NCI-H510A (cell line): ENCODE measurements around the gene ADARB2.

Experiments used
- DNase-seq: peaks from one replicate; lab custom pipeline; 2025; lab: John Stamatoyannopoulos, UW

ADARB2 gene

DNA sequence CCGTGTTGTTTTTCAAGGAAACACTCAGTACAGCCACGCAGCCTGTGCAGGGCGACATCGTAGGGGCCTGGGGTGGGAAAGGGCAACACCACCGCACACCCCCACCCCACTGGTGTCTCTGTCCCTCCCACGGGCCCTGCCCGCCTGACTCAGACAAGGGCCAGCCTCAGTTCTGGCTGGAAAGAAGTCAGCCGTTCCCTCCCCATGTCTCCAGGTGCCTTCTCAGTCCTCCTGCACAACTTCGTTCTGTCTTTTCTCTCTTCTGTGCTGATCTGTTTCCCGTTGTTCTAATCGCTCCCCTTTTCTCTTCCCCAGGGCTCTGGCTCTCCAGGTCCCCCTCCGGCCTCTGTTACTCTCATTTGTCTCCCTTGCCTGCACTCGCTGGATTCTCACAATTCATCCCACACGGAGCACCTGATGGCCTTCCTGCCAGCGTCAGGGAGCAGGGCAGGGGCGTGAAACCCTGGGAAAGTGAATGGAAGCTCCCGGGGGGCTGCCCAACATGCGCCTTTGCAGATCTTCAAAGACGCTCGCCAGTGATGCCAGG lies 583.4 kb downstream of the ADARB2 start:
- DNase-seq, result no peak

DNA sequence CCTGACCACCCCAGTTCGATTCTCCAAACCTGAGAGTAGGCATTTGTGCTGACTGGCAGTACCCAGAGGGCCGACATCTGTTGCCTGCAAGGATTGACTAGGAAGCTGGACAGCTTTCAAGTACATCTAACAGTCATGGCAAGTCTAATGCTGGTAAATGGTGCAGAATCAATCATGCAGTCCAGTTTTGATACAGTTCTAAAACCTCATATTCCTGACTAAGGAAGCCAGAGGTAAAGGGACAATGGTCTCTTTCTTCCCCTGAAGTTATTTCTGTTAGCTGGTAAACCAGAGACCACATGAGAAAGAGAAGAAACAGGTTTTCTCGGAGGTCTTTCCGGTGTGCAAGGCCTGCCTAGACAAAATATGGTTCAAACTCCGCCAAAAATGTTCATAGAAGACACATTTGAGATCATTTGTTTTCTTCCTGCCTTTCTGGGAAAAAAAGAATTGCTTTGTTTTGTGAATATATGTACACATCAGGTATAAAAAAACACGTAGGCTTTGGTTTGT lies 584.0 kb downstream of the ADARB2 start:
- DNase-seq, result no peak

DNA sequence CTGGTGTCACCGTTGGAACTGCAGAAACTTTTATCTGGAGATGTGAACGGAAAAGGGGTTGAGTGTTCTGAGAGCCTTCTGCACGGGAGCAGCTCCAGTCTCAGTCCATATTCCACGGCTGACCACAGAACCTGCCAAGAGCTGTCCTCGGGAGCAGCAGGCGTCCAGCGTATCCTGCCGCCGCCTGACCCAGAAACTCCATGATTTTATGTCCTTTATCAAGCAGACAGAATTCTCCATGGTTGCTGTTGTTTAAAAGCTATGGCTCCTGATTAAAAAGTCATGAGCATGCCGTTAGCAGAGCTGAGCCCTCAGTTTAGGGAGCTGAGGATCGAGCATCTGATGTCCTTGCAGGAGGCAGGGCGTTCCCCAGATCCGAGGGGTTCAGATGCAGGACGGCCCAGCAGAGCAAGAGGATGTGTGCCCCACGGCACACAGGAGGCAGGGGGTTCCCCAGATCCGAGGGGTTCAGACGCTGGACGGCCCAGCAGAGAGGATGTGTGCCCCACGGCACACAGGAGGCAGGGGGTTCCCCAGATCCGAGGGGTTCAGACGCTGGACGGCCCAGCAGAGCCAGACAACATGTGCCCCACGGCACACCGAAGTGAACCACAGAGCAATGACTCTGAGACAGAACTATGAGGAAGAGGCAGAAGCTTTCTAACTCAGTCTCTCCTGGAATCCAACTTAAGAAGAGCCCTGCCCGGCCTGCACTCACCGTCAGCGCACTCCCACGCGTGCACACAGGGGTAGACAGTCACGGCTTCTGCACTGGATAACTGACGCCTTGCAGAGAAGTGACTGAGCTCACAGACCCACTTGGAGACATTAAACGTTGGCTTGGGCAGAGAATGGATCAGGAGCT lies 584.7 kb downstream of the ADARB2 start:
- DNase-seq, result no peak

DNA sequence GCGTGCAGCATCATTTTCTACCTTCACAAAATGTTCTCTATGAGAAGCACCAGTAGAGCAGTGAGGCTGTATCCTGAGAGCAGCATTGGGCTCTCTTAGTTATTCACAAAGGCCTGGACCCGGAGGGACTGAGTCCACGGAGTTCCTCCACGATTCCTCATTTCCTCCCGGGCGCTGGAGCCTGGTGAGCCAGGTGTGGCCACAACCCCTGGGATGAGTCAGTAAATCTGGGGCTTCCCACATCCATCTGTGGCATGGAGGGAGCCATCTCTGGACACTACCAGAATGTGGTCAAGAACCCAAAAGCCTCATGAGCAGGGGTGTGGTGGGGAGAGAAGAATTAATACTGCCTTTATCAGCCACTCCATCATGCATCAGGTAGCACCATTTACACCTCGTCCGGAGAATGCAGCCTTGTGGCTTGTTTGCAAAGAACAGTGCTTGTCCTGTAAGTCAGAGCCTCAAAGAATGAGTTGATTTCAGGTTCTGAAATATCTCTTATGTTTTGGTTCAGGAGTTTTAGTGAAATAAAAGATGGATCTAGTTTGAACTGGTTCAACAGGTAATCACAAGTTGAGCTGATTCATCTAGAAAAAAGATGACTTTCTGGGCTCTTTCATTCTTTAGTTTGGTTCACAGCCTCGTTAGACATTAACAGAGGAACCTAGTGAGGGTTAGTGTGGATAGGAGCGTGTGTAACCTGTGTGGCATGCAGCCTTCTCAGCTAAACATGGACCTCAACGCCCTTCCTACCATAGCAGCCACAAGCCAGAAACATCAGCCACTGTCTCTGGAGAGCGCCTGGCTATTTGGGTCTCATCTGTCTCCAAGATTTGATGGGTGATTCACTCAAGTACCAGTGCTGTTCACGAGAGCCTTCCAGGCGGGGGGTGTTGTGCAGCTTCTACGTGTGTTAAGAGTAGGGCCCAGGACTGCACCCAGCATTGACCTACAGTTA lies 586.0 kb downstream of the ADARB2 start:
- no peak for DNase-seq

DNA sequence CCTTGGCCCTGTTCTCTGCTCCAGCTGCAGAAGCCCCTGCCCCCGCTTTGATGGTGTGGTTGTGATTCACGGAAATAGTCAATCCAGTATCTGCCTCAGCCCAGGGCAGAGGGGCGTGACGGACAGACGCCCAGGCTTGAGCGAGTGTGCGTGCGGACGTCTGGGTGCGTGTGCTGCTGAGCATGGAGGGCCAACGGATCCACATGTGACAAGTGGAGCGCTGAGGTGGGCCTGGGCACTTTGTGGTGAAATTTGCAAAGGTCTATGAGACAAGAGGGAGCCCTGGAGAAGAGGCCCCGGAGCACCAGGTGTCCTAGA lies 586.7 kb downstream of the ADARB2 start:
- no peak for DNase-seq

DNA sequence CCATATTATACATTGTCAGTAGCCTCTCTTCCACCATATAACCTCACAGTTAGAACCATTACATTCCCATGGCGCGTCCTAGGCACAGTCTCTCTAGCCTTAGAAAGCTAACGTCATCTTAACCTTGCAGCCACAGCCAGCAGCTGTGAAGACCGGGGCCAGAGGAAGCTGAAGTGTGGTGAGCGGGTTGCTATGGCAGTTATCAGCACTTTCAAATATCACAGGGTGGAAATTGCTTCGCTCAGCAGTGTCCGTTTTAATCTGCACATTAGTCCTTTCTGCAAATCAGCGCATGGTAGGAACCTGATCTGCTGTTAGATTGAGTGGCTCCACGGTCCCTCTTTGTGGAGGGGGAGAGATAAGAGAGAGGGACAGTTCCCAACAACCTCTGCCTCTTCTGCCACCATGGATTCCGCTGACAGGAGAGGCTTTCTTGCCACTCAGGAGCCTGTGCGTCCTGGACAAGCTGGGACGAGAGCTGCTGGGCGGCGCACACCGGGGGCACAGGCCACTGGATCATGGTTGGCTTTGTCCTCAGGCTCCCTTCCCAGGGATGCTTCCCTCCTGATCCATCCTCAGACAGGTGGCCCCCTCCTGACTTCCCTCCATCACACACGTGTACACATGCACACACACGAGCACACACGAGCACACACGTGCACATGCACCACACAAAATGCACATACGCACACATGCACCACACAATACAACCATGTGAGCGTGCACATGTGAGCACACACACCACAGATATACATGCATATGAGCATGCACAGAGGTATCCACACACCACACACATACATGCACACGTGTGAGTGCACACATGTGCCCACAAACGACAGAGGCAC lies 587.3 kb downstream of the ADARB2 start:
- DNase-seq, result no peak

DNA sequence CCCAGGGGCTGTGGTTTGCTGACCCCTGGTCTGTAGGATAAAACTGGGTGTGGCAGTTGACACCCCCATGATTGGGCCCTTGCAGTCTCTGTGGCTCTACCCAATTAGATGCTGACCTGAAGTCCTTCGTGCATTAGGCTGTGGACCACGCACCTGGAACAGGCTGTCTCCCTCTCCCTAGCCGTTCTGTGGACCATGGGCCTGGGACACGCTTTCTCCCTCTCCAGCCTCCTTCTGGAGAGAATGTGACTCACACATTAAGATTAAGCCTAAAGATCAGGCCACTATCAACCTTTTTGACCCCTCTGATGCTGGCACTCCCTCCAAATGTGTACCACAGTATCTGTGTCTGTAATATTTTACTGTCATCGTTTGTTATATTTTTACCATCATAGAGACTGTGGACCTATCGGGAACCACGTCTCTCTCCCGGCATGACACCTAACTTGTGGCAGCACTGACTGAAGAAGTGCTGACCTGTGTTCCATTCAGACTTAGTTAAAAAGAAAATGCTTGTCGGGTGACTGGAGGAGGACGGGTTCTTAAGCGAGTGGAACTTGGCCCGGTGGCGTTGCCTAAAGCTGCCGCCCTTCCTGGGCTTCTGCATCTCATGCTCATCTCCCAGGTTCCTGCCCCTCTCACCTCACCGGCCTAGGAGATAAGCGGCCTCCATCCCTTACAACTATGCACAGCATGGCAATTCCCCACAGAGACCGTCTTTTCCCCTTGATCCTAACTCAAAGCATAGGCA lies 588.3 kb downstream of the ADARB2 start:
- DNase-seq, result no peak

DNA sequence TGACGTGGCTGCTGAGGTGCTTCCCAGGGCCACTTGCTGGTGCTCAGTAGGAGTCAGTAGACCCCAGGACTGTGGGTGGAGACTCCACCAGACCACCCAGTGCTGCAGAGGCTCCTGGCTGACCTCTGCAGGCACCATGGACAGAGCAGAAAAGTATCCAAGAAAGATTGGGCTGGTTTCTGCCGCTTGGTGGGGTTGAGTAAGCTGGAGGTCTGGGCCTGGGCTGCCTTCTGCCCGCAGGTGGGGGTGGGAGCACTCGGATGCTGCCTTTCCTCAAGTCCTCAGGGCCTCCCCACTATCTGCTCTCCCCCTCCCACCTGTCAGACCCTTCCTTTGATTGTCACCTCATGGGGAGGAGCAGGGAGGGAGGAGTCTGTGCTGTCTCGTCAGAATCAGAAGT lies 589.5 kb downstream of the ADARB2 start:
- no peak for DNase-seq

DNA sequence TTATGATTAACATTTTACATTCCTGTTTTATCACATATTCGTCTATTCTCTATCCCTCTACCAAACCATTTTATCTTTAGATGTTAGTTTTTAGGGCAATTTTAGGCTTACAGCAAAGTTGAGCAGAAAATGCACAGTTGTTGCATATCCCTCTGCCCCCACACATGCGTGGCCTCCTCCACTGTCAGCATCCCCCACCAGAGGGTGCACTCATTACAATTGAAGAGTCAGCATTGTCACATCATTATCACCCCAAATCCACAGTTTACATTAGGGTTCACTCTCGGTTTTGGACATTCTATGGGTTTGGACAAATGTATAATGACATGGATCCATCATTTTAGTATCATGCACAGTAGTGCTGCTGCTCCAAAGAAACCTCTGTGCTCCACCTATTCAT lies 594.7 kb downstream of the ADARB2 start:
- DNase-seq, result no peak

DNA sequence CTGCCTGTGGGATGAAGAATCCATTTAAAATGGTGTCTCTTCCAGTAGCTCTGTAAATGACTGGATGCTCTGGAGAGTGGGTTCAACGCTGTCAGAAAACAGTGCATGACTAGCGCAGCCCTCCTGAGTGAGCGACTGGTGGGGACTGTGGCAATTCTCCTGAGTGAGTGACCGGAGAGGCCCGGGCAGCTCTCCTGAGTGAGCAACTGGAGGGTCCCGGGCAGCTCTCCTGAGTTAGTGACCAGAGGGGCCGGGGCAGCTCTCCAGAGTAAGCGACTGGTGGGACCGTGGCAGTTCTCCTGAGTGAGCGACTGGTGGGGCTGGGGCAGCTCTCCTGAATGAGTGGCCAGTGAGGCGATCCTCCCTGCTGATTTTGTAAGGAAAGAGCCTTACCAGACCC lies 595.6 kb downstream of the ADARB2 start:
- DNase-seq, result no peak

DNA sequence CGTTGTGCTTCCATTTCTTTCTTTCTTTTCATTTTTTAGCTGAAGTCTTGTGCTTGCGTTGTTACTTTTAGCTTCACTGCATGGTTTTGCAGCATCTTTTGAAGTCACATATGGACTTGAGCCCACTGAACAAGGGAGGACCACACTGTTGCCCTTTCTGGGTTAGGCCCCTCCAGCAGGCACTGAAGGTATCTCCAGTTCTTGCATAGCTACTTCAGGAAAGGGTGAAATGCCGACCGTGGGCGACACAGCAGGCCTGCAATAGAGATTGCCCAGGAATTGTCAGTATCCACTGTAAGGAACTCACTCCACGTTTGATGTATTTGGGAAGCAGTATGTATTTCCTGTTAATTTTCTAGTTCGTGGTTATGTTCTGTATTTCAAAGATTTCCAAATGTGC lies 596.1 kb downstream of the ADARB2 start:
- no peak for DNase-seq

DNA sequence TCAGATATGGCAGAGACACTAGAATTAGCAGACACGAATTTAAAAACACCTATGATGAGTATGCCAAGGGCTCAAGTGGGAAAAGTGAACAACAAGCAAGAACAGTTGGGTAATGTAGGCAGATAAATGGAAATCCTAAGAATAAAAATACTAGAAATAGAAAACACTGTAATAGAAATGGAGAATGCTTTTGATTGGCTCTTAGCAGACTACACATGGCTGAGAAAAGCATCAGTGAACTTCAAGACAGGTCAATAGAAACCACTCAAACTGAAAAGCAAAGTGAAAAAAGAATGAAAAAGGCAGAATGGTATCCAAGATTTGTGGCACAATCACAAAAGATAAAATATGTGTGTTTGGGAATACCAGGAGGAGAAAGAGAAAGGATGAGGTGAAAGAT lies 598.8 kb downstream of the ADARB2 start:
- DNase-seq, result no peak

DNA sequence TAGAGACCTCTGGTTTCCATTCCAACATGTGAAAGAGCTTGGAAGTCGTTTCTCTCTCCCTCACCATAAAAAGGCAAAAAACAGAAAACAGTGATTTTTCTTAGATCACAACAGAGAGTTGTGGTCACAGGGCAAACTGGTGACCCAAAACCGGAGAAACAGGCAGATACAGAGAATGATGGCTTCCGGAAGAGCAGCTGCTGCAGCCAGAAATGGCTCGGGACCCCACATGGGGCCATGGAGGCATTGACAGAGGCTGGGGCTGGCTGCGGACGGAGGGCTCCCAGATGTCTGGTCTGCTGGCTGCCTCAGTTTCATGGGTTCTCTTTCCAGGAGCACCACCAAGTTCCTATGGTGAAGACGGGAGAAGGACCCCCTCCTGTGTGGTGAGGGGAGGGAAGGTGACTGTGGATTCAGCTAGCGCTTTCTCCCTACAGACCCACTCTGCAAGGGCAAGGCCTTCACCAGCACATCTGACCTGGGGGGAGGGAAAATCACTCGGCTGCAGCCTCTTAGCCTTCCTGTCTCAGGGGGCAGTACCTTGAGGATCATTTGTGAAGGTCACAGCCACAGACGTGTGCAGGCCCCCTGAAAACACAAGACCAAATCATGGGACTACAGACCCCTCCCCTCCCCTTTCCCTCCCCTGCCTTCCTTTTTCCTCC lies 599.7 kb downstream of the ADARB2 start:
- no peak for DNase-seq

DNA sequence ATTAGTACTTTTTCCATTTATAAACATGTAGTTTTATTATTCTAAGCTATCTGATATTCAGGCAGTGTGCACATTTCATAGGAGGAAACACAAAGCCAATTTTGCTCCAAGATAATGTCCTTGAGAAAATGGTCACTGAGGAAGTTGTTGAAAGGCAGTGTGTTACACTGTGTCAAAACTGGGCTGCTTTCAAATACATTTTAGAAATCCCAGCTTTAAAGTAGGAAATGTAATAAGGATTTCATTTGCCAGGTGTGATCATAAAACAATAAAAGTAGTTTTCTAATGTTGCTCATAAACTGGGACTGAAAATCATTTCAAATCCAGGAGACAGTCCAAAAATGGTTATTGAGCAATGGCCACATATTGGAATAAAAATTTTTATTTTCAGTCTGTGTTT lies 601.1 kb downstream of the ADARB2 start:
- DNase-seq, result no peak

DNA sequence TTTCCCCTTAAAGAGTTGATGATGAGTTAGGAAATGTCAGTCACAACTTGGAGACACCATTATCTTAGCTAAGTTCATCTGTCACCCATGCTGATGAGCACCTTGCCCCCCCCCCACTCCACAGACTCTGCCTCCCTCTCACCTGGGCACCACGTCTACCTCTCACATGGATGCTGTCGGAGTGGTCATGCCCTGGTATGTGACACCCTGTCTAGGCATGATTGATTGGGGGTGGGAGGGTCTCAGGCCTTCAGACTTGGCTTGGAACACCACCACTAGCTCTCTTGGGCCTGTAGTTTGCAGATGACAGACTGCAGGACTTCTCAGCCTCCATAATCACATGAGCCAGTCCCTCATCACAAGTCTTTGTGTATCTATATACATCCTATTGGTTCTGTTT lies 603.2 kb downstream of the ADARB2 start:
- DNase-seq, result no peak

DNA sequence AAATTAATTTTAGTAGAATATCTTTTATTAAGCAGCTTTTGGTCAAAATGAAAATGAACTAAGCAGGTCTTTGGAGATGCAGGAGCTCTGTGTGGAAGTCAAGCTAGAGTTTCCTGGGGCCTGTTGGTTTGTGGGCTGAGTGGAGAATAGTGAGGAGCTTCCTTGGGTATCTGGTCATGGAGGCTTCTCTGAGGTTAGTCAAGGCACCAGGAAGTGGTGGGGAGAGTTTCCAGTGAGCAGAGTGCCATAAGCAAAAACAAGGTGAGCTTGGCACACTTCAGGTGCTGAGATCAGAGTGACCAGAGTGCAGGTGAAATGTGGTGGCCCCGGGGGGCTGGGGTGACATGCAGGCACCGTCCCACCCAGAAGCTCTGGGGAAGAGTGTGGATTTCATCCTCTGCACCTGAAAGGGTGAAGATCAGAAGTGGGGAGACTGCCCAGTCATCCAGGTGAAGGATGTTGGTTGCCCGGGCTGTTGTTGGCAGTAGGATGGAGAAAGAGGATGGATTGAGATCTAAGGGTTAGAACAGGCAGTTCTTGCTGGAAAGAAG lies 603.8 kb downstream of the ADARB2 start:
- DNase-seq, result no peak

DNA sequence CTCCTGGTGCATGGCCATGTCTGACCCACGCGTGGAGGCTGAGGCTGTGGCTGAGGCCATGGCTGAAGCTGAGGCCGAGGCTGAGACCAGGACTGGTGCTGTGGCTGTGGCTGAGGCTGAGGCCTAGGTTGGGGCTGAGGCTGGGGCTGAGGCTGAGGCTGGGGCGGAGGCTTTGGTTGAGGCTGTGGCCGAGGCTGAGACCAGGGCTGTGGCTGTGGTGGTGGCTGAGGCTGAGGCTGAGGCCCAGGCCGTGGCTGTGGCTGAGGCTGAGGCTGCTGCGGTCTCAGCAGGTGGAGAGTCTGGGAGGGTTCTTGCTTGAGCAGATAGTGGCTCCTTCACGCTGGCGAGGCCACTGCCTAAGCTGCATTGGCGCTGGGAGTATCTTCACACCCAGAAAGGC lies 604.7 kb downstream of the ADARB2 start:
- DNase-seq, result no peak

DNA sequence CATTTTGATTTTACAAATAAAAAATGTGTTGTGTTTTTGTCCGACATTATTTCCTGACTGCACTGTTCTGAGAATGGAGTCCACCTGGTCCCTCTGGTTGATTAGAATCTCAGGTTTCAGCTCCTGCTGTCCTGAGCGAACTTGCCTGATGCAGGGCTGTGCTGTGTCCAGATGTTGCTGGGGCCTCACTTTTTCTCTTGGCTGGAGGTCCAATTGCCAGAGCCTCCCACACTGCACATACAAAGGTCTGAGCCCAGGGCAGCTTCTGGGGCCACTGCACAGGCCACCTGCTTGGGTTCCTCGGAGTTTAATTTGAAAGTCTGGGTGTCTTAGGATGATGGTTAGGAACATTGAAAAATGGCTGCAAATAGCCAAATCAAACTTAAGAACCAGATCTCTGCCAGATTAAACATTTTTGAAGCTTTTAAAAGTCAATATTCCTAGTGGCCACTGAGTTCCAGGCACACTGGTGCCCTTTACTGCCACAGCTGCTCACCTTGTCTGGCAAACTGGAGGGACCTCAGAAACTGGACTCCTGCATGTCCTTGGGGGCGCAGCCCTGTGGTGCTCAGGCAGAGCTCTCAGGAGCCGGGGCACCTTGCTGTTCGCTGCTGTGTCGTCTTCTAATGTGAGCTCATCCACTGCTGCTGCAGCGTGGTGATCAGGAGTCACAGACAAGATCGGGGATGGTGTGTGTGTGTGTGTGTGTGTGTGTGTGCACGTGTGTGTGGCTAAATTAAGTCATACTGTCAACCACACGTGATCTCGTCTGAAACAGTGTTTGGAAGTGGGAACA lies 606.1 kb downstream of the ADARB2 start:
- DNase-seq, result no peak

DNA sequence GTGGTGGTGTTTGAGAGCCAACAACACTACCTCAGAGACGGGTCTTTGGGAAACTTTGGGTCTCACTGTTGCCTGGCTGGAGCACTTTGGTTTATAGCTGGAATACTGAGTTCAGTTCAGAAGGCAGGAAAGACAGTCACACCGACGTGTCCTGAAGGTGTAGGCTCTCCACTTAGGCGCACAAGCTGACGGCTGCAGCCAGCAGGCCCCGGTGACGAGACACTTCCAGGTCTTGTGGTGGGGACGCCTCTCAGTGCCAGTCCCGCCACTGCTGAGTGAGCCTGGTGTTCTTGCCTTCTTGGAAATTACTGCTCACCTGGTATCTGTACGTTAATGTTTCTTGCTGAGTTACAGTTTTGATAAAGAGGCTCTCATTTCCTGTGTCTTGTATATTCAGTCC lies 607.1 kb downstream of the ADARB2 start:
- DNase-seq, result no peak
